Left kidney (tissue), 2 donors: ENCODE measurements around the gene ARHGEF10L. TPM values are rescaled to one million over a fixed set of nuclear protein-coding genes. Genes with fewer than 3 reads are reported as not detected.

Experiments
- DNase-seq: peaks from one replicate; pipeline ENCODE4 v3.0.0-alpha.2; 2013
- polyA plus RNA-seq: library from polyadenylated mRNA; unstranded; fragments of 120-200 nt; gene quantifications from one replicate; pipeline ENCODE4 v1.2.1, GENCODE V29; 2013; ENCODE audit not compliant: insufficient read length

Gene ARHGEF10L
- polyA plus RNA-seq, 1 donor, result 39.2 TPM

DNA sequence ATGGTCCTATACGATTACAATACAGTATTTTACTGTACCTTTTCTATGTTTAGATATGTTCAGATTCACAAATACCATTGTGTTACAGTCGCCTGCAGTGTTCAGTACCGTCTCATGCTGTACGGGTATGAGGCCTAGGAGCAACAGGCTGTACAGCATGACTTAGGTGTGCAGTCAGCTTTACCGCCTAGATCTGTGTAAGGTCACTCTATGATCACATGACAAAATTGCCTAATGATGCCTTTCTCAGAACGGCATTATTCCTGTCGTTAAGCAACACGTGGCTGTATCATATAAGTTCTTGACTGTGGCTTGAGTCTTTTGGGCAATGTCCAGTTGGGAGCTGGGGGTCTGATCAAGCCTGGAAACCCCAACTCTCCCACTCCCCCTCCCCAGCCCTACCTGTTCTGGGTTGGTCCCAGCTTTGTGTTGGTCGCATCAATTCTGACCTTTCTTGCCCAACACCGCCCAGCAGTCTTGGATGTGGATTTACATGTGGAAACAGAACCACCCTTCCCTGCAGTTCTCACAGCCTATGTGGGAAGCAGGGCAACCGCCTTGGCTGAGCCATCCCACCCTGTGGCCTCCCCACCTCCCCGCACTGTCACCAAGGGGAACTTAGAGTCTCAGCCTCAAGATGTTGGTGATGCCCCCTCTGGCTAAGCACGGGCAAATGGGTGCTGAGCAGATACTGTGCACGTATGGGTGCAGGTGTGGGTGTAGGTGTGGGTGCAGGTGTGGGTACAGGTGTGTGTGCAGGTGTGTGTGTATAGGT lies 135.4 kb downstream of the ARHGEF10L start:
- no peak for DNase-seq

DNA sequence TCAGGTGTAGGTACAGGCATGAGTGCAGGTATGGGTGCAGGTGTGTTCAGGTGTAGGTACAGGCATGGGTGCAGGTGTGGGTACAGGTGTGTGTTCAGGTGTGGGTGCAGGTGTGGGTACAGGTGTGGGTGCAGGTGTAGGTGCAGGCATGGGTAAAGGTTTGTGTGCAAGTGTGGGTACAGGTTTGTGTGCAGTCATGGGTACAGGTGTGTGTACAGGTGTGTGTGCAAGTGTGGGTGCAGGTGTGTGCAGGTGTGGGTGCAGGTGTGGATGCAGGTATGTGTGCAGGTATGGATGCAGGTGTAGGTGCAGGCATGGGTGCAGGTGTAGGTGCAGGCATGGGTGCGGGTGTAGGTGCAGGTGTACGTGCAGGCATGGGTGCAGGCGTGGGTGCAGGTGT lies 136.2 kb downstream of the ARHGEF10L start:
- DNase-seq, result no peak

DNA sequence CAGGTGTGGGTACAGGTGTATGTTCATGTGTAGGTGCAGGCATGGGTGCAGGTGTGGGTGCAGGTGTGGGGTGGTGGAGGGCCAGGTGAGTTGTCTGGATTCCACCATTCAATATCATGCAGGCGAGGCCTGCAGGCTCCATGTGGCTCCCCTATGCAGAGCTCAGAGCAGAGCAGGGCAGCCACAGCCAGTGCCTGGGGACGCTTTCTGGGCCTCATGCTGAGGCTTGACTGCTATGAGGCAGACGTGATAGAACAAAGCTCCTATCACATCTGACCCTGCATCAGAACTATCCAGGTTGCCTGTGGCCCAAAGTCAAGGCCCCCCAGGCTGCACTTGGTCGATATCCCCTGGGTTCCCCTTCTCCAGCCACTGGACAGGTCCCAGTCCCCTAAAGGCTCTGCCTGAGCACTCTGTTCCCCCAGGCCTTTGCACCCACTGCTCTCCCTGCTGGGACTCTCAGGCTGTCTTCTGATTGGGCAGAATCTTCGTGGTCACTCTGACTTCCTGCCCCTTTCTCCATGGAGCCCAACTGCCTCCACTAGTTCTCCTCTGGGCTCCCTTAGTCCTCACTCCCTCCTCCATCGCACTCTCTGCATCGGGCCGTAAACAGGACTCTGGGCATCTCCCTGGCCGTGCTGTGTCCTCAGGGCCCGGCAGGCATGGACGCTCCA lies 137.0 kb downstream of the ARHGEF10L start:
- no peak for DNase-seq

GRCh38 chr1:17678011-17678410 lies 138.5 kb downstream of the ARHGEF10L start:
- DNase-seq, result no peak

DNA sequence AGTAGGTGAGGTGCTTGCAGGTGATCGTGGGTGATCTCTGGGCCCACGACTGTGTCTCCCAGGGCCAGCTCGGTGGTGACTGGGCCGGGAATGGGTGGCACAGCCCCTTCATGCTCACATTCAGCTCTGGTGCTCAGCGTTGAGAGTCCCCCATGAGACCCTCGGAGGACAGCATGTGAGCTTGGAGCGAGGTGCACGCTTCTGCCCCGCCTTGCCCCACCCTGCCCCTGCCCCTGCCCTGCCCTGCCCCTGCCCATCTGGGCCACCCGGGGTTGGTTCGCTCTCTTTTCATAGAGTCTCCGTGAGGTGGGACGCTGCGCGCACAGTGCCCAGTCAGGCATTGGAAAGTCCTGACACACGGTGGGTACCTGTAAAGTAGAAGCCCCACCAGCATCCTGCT lies 140.4 kb downstream of the ARHGEF10L start:
- no peak for DNase-seq

DNA sequence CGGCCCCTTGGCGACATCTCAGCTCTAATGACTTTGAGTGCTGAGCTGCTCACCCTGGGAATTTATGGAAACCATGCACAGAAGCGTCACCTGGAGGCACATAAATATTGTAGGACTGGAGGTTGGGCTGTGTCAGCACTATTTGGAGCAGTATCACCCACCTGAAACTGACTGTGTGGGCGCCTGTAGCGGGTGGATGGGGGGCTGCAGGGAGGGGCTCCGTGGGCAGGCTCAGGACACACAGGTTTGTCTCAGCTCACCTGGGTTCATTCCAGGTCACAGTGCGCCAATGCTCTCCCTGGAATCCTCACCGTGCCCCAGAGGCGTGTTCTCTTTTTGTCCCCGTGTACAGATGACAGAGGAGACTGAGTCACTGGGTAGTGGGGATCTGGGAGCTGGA lies 140.8 kb downstream of the ARHGEF10L start:
- no peak for DNase-seq

DNA sequence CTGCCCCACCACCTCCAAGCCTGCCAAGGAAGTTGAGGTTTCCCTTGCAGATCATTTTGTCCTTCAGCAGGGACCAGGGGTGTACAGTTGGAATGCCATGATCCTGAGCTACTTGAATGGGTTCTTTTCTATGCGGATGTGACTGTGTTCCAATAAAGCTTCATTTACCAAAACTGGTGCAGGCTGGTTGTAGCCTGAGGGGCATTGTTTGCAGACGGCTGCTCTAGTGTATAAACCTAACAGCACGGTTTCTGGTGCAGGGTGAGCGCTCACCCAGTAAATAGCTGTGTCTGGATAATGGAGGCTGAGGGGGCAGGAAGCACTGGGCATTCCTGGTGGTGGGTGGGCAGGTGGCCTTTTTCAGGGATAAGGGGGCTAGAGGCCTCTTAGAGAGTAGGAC lies 142.9 kb downstream of the ARHGEF10L start:
- peak; percentile 70 for DNase-seq

- DNase-seq, result no peak
Measured at GRCh38 chr1:17683598-17683997, 144.1 kb downstream of the ARHGEF10L start.

GRCh38 chr1:17684810-17685209 lies 145.3 kb downstream of the ARHGEF10L start:
- DNase-seq, result no peak

DNA sequence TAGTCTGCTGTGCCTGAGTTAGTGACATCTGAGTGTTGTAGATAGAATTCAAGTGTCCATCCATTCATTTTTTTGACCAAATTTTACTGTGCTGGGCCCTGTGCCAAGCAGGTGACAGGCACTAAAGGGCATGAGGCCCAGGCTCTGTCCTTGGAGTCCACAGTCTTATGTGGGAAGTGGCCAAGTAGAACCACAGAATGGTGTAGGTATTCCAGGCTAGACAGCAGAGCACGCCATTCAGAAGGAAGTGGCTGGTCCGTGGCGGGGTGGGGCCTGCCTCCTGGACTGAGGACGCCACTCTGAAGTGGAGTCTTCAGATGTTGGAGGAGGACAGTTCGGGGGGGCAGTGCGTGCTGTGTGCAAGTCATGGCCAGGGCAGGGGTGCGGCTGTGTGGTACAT lies 146.8 kb downstream of the ARHGEF10L start:
- no peak for DNase-seq

- no peak for DNase-seq
Measured at GRCh38 chr1:17687145-17687544, 147.6 kb downstream of the ARHGEF10L start.

DNA sequence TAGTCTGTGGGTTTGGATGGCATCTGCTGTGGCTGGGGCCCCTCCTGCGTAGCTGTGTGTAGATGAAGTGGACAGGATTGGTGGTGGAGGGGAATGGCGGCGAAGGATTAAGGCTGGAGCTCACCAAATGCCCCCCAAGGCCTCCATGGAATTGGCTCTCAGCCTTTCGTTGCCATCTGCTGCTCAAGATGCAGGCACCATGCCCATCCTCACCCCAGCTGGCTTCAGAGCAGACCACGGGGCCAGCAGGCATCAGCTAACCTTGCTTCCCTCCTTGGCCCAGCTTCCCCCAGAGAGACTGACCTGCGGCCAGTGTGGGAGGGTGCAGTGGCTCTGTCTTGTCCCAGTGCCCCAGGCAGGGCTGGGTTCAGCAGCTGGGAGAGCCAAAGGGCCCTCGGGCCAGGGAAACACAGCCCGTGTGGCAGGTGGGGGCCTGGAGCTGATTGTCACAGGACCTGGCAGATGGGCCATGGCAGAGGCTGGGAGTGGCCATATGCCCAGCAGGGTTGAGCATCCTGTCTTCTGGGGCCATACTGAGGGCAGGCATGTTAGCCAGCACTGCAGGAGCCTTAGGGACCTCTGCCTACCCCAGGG lies 148.8 kb downstream of the ARHGEF10L start:
- DNase-seq, result no peak

- no peak for DNase-seq
Measured at GRCh38 chr1:17689011-17689410, 149.5 kb downstream of the ARHGEF10L start.

GRCh38 chr1:17690906-17691634 lies 151.6 kb downstream of the ARHGEF10L start:
- DNase-seq, result no peak

DNA sequence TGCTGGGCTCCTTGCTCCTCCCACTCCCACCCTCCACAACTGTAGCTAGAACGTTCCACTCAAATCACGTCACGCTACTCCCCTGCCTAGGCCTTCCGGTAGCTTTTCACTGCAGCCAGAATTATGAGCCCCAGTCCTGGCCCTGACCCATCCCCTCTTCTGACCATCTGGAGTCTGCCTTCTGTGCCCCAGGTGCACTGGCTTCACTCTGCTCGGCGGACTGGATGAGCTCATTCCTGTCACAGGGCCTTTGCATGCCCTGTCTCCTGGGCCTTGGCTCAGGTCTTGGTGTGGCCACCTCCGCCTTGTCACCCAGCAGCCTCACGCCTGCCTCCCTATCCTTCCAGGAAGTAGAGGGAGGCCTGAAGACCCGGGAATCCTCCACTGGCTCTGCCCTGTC lies 153.1 kb downstream of the ARHGEF10L start:
- no peak for DNase-seq

GRCh38 chr1:17696417-17697301 lies 157.2 kb downstream of the ARHGEF10L start:
- no peak for DNase-seq

- no peak for DNase-seq
Measured at GRCh38 chr1:17697458-17697857, 158.0 kb downstream of the ARHGEF10L start.

- DNase-seq, result no peak
Measured at GRCh38 chr1:17699581-17699980, 160.1 kb downstream of the ARHGEF10L start.

GRCh38 chr1:17700945-17701810 lies 161.7 kb downstream of the ARHGEF10L start:
- no peak for DNase-seq

- no peak for DNase-seq
Measured at GRCh38 chr1:17704176-17704575, 164.7 kb downstream of the ARHGEF10L start.

GRCh38 chr1:17706445-17706844 lies 166.9 kb downstream of the ARHGEF10L start:
- DNase-seq, result no peak
